GM12878 (cell line): ENCODE measurements around the gene EMX1. TPM values are rescaled to one million over a fixed set of nuclear protein-coding genes. Genes with fewer than 3 reads are reported as not detected.
A peak's percentile ranks its signal among the peaks of the same experiment; 100 is the strongest.

ENCODE experiments used
- ATAC-seq: fragments of 200-7000 bp; cut with Tn5 transposase; 3 replicates; pipeline ENCODE4 v1.9.1; 2020; ENCODE audit warnings: mild to moderate bottlenecking, moderate library complexity
- BruUV-seq: library from RNA; stranded (reverse); fragments of 400-500 nt; replicated peaks from 2 replicates; lab custom pipeline; 2021; lab: Mats Ljungman, UMichigan
- CTCF ChIA-PET: fragments of 300-600 bp; sonication (Branson Sonifier 250); formaldehyde crosslinking; extraction: SDS; loops from one replicate; lab custom pipeline; 2021; ENCODE audit warnings: inconsistent platforms; lab: Yijun Ruan, JAX
- POLR2A ChIA-PET: fragments of 350-600 bp; formaldehyde crosslinking; extraction: SDS; loops from one replicate; lab custom pipeline; 2021; ENCODE audit warnings: inconsistent platforms; lab: Charles Lee
- RAD21 ChIA-PET: fragments of 300-600 bp; sonication (Branson Sonifier 250); formaldehyde crosslinking; loops from one replicate; lab custom pipeline; 2023; ENCODE audit warnings: antibody characterized with exemption; ENCODE audit not compliant: unreplicated experiment; lab: Charles Lee
- SMC1A ChIA-PET: fragments of 300-600 bp; sonication (Branson Sonifier 250); formaldehyde crosslinking; loops from one replicate; lab custom pipeline; 2023; ENCODE audit not compliant: unreplicated experiment, uncharacterized antibody; lab: Charles Lee
- DNase-seq: peaks from one replicate; pipeline ENCODE4 v3.0.0-alpha.2; 2011; ENCODE audit warnings: low read depth, low spot score
- FAIRE-seq: peaks from 3 replicates; lab custom pipeline; 2011; peaks lifted over from hg19 to GRCh38; lab: Jason Lieb, UNC
- H2AFZ ChIP-seq: 2 replicates; pipeline ENCODE4 v1.6.0; 2011; ENCODE audit warnings: low read depth, low read length, control low read depth; ENCODE audit not compliant: control insufficient read depth
- H3K27ac ChIP-seq: 2 replicates; pipeline ENCODE4 v1.5.1; 2011; ENCODE audit warnings: control low read depth; ENCODE audit not compliant: control insufficient read depth, insufficient read depth
- H3K27me3 ChIP-seq, 2 experiments: replicated peaks in 1 of 2; 2 replicates each; pipeline versions ENCODE4 v1.6.0 to v1.6.1; 2011; ENCODE audit warnings: low read length in 1 of 2; ENCODE audit not compliant: control insufficient read depth in 2 of 2, insufficient read depth in 2 of 2
- H3K36me3 ChIP-seq, 2 experiments: 2 replicates each; pipeline ENCODE4 v1.5.1; 2011; ENCODE audit warnings: low read length in 1 of 2; ENCODE audit not compliant: control insufficient read depth in 2 of 2, insufficient read depth in 2 of 2
- H3K4me1 ChIP-seq: 2 replicates; pipeline ENCODE4 v1.6.1; 2011; ENCODE audit warnings: mild to moderate bottlenecking, low read length, moderate library complexity, mixed read lengths; ENCODE audit not compliant: control insufficient read depth, insufficient read depth
- H3K4me2 ChIP-seq: 2 replicates; pipeline ENCODE4 v1.6.0; 2011; ENCODE audit warnings: control low read depth; ENCODE audit not compliant: control insufficient read depth, insufficient read depth
- H3K4me3 ChIP-seq: fragments of 200-600 bp; sonication (generic); 2 replicates; pipeline ENCODE4 v1.5.1; 2016
- H3K79me2 ChIP-seq: 2 replicates; pipeline ENCODE4 v1.6.0; 2011; ENCODE audit warnings: low read length; ENCODE audit not compliant: control insufficient read depth, insufficient read depth
- H3K9ac ChIP-seq: 2 replicates; pipeline ENCODE4 v1.8.0; 2011; ENCODE audit warnings: low read length, control low read depth, mixed read lengths; ENCODE audit not compliant: control insufficient read depth, insufficient read depth
- H3K9me3 ChIP-seq: replicated peaks from 3 replicates; pipeline ENCODE4 v1.5.1; 2011; ENCODE audit warnings: mild to moderate bottlenecking, low read length; ENCODE audit not compliant: control insufficient read depth, insufficient read depth
- H4K20me1 ChIP-seq: 2 replicates; pipeline ENCODE4 v1.6.0; 2011; ENCODE audit not compliant: control insufficient read depth, insufficient read depth
- CREB1 ChIP-seq: IDR thresholded peaks from 2 replicates; pipeline ENCODE4 v1.6.1; 2012; ENCODE audit warnings: low read depth, mild to moderate bottlenecking, inconsistent platforms
- MEF2B ChIP-seq: fragments of 450-650 bp; IDR thresholded peaks from 2 replicates; pipeline ENCODE4 v1.6.1; 2018; ENCODE audit warnings: mild to moderate bottlenecking, moderate library complexity; ENCODE audit not compliant: partially characterized antibody, poor library complexity, severe bottlenecking
- NR2C2 ChIP-seq: IDR thresholded peaks from 2 replicates; pipeline ENCODE4 v1.6.1; 2011; ENCODE audit warnings: borderline replicate concordance, low read depth; ENCODE audit not compliant: control insufficient read depth, insufficient read length
- POU2F2 ChIP-seq: IDR thresholded peaks from 3 replicates; pipeline ENCODE4 v1.6.1; 2011; ENCODE audit warnings: low read depth, mild to moderate bottlenecking, low read length, borderline replicate concordance
- RAD21 ChIP-seq: IDR thresholded peaks from 2 replicates; pipeline ENCODE4 v1.6.1; 2011; ENCODE audit warnings: mild to moderate bottlenecking, low read depth, low read length, moderate library complexity; ENCODE audit not compliant: insufficient read depth
- SMC3 ChIP-seq: IDR thresholded peaks from 2 replicates; pipeline ENCODE4 v1.6.1; 2011; ENCODE audit warnings: low read length, improper control_type of control experiment, borderline replicate concordance
- TCF12 ChIP-seq: IDR thresholded peaks from 2 replicates; pipeline ENCODE4 v1.6.1; 2011; ENCODE audit warnings: low read depth, mild to moderate bottlenecking, low read length
- TCF3 ChIP-seq: IDR thresholded peaks from 2 replicates; pipeline ENCODE4 v1.6.1; 2012; ENCODE audit warnings: low read depth, mild to moderate bottlenecking, low read length, borderline replicate concordance; ENCODE audit not compliant: insufficient read depth
- YY1 ChIP-seq: IDR thresholded peaks from 2 replicates; pipeline ENCODE4 v1.6.1; 2011; ENCODE audit warnings: low read depth, mild to moderate bottlenecking, low read length
- WGBS: methylation state at CpG from one replicate; pipeline ENCODE4 v1.1.6; 2016; ENCODE audit warnings: low lambda C conversion rate; ENCODE audit not compliant: insufficient replicate concordance, insufficient coverage; ENCODE audit errors: missing lambda C conversion rate; 5-methylcytosine and 5-hydroxymethylcytosine counted together
- in situ Hi-C: fragments of 300-500 bp; cut with MboI; formaldehyde crosslinking; loops from 9 replicates; pipeline ENCODE4 v1.14.3; 2018; ENCODE audit warnings: mixed read lengths
- intact Hi-C: fragments of 100-400 bp; cut with micrococcal nuclease; formaldehyde crosslinking; loops from one replicate; pipeline ENCODE4 v1.14.2; 2022; ENCODE audit not compliant: unreplicated experiment
- polyA plus RNA-seq, 11 experiments: library from polyadenylated mRNA; depleted of rRNA in 4 of 11; unstranded in 6 of 11; stranded (reverse) in 5 of 11; fragments of >200 nt; fragmentation: Nextera tagmentation in 4 of 11; fragmentation: Illumina TruSeq in 1 of 11; extraction: Ambion mirVana in 4 of 11; extraction: Trizol in 1 of 11; gene quantifications; 1 replicate in 1 of 11; 2 replicates in 10 of 11; pipeline versions ENCODE4 v1.2.1 to v1.2.3, GENCODE V29; 2011 to 2016; ENCODE audit warnings: inconsistent platforms in 2 of 11, missing spikeins in 2 of 11, low read depth in 1 of 11
- total RNA-seq, 4 experiments: library from RNA; depleted of rRNA in 3 of 4; stranded (reverse); fragments of >200 nt in 3 of 4; fragmentation: Illumina TruSeq in 1 of 4; extraction: Trizol in 1 of 4; gene quantifications; 2 replicates each; pipeline versions ENCODE4 v1.2.1 to v1.2.3, GENCODE V29; 2013 to 2021
- TF ChIP-seq, protein P1 (sequence below): fragments of 450-650 bp; conservative IDR thresholded peaks from 2 replicates; pipeline ENCODE4 v1.6.1; 2017; ENCODE audit warnings: mild to moderate bottlenecking, moderate library complexity
- TF ChIP-seq, protein P2 (sequence below), 3 experiments: IDR thresholded peaks in 2 of 3; conservative IDR thresholded peaks in 1 of 3; 2 replicates each; pipeline ENCODE4 v1.5.1; 2011; ENCODE audit warnings: low read depth in 3 of 3, low read length in 3 of 3, mild to moderate bottlenecking in 3 of 3, control low read depth in 2 of 3, moderate library complexity in 2 of 3, inconsistent platforms in 1 of 3, mixed read lengths in 1 of 3; ENCODE audit not compliant: control insufficient read depth in 2 of 3, insufficient read depth in 1 of 3; ENCODE audit errors: extremely low read depth in 1 of 3

EMX1 gene
- total and polyA plus RNA-seq, 10 of the 15 experiments (the other 5 are each of a cell fraction or from before 2014, with no cell fraction given): 0.07 to 5.1 (median 1.2) TPM; not detected in 1

DNA sequence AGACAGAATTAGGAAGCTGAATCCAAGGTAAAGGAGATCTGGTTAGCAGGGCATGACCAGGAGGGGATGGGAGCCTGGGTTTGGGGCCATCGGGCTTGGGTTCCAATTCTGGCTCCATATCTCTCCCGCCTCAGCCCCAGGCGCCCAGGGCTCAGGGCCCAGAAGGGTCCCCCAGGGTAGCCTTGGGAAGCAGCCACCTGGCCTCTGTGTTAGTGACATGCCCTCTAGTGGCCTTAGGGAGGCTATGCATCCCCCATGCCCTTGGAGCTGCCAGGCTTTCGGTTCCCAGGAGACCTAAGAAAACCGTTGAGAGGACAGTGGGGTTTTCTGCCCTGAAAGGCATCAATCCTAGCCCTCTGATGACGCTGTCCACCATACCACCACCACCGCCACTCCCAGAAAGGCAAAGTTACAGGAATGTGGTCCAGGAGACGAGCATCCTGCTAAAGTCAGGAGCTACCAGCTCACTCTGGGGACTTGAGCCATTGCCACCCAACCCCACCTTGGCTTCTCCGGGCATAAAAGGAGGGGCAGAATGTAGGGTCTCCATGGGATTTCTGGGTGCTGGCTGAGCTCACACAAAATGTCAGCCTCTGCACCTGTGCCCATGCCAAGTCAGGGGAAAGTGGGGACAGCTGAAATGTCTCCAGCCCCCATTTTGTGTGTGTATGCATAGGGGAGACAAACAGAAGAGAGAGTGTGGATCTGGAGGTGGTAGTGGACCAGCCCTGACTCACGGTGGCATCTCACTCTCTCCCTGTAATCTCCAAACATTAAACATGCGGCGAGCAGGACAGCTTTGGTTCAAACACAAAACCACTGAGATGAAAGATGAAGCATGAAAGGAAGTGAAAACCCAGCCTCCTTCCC lies 56.5 kb downstream of the EMX1 start:
- ChIA-PET CTCF (interaction anchor here (0.6 to 13.4 kb wide), 36 partner anchors 9 to 472 kb away, joined by 3 to 437 read pairs (median 4); partner anchors contain the start of genes EMX1 and SPR), RAD21 (interaction anchor here (0.9 to 5.5 kb wide), 14 partner anchors 17 to 203 kb away, joined by 3 to 182 read pairs (median 4); partner anchors contain the start of genes EMX1, SFXN5 and SPR), POLR2A (interaction anchor here (0.9 to 1.2 kb wide), 2 partner anchors 80 to 81 kb away, joined by 3 to 4 read pairs; no protein-coding TSS in a partner anchor), SMC1A (interaction anchor here (0.5 to 7.5 kb wide), 18 partner anchors 10 to 1342 kb away, joined by 3 to 134 read pairs (median 4); partner anchors contain the start of genes EMX1 and SPR)
- Histone ChIP-seq H3K4me2 (no peak overlapping the region), H3K9ac (no peak overlapping the region), H3K9me3 (no peaks in the 10 kb centered on the region), H3K27me3 (no peaks in the 10 kb centered on the region), H3K36me3 (no peaks in the 10 kb centered on the region), H3K4me1 (no peaks in the 10 kb centered on the region), H3K4me3 (no peak overlapping the region), H2AFZ (no peak overlapping the region), H4K20me1 (no peaks in the 10 kb centered on the region), H3K79me2 (no peaks in the 10 kb centered on the region), H3K27ac (no peak overlapping the region)
- no TSS peak for BruUV-seq
- FAIRE-seq (peak; percentile 88), ATAC-seq (peak; percentile 99), DNase-seq (no peak)
- intact Hi-C loops (loop anchor here (1.0 to 2.0 kb wide), 2 partner anchors 57 to 80 kb away; partner anchors contain the start of gene EMX1), in situ Hi-C loops (loop anchor here (5.0 kb wide), 1 partner anchor 82 kb away; no protein-coding TSS in a partner anchor)
- TF ChIP-seq RAD21: peak; percentile 75
- TF ChIP-seq NR2C2: no peak
- TF ChIP-seq, protein P1, sequence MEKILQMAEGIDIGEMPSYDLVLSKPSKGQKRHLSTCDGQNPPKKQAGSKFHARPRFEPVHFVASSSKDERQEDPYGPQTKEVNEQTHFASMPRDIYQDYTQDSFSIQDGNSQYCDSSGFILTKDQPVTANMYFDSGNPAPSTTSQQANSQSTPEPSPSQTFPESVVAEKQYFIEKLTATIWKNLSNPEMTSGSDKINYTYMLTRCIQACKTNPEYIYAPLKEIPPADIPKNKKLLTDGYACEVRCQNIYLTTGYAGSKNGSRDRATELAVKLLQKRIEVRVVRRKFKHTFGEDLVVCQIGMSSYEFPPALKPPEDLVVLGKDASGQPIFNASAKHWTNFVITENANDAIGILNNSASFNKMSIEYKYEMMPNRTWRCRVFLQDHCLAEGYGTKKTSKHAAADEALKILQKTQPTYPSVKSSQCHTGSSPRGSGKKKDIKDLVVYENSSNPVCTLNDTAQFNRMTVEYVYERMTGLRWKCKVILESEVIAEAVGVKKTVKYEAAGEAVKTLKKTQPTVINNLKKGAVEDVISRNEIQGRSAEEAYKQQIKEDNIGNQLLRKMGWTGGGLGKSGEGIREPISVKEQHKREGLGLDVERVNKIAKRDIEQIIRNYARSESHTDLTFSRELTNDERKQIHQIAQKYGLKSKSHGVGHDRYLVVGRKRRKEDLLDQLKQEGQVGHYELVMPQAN: no peak
- TF ChIP-seq POU2F2: 0 out of 3 replicates have a peak, but pooled peaks have one; percentile 19
- no peak for TF ChIP-seq CREB1
- peak; percentile 72 for TF ChIP-seq SMC3
- TF ChIP-seq YY1: peak; percentile 28; the same call in 1 of the 2 replicates
- TF ChIP-seq MEF2B: peak; percentile 50
- TF ChIP-seq TCF3: 0 out of 2 replicates have a peak, but pooled peaks have one; percentile 25
- TF ChIP-seq, protein P2, sequence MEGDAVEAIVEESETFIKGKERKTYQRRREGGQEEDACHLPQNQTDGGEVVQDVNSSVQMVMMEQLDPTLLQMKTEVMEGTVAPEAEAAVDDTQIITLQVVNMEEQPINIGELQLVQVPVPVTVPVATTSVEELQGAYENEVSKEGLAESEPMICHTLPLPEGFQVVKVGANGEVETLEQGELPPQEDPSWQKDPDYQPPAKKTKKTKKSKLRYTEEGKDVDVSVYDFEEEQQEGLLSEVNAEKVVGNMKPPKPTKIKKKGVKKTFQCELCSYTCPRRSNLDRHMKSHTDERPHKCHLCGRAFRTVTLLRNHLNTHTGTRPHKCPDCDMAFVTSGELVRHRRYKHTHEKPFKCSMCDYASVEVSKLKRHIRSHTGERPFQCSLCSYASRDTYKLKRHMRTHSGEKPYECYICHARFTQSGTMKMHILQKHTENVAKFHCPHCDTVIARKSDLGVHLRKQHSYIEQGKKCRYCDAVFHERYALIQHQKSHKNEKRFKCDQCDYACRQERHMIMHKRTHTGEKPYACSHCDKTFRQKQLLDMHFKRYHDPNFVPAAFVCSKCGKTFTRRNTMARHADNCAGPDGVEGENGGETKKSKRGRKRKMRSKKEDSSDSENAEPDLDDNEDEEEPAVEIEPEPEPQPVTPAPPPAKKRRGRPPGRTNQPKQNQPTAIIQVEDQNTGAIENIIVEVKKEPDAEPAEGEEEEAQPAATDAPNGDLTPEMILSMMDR (IDR thresholded peaks at IDR 0.05 in 2 of 3, conservative IDR thresholded peaks at IDR 0.05 in 1 of 3; ENCODE audit: control insufficient read depth in 2 of 3, extremely low read depth in 1 of 3, insufficient read depth in 1 of 3, low read depth in 3 of 3, low read length in 3 of 3): peak; percentile 85 to 95 (median 92)
- TF ChIP-seq TCF12: peak; percentile 49; the same call in 1 of the 2 replicates
- WGBS: 26% methylated on average over 12 of the region's 12 CpGs
